SKM-1 treated with dmso at 0.1 percent for 144 hours (cell line): ENCODE data around the gene CFAP221.

ENCODE experiments used
- DNase-seq: peaks from one replicate; lab custom pipeline; 2025; ENCODE audit not compliant: unreplicated experiment; lab: John Stamatoyannopoulos, UW

The CFAP221 gene

DNA sequence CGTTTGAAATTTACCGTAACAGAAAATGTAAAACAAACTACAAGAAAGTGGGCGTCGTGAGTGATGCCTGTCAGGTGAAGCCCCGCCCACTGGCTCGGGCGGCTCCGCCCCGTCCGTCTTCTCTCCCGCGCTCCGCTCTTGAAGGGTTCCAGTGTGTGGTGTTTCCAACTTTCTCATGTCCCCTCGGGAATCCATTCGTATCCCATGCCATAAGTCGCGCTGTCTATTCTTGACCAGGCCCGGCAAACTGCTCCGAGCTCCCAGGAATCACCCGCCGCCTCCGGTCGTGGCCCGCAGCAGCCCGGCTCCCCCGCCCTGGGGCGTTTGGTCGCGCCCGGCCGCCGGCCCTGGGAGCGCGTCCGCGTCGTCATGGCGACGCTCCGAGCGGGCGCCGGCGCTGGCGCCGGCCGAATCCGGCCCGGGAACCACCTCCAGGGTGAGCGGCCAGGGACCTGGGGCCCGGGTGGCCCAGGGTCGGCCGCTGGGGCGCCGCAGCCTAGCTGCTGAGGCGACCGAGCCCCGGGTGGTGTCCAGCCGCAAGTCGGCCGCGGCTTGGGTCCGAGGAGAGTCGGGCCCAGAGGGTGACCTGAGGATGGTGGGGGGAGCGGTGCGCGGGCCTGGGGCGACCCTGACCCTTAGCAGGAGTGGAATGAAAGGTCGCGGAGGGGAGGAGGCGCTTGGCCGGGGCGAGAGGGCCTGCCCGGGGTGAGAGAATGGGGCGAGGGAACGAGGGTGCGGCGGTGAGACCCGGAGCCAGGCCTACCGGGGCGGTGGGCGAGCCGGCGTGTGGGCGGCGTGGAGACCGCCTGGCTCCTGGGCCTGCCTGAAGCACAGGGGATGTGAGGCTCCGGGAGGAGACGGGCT is at the start of gene CFAP221:
Gene CFAP221, plus strand, starts transcription at position 375 of the 864 bp plus-strand sequence. CDS start 1,683 bp downstream, outside the sequence.
- peak; percentile 28 for DNase-seq

DNA sequence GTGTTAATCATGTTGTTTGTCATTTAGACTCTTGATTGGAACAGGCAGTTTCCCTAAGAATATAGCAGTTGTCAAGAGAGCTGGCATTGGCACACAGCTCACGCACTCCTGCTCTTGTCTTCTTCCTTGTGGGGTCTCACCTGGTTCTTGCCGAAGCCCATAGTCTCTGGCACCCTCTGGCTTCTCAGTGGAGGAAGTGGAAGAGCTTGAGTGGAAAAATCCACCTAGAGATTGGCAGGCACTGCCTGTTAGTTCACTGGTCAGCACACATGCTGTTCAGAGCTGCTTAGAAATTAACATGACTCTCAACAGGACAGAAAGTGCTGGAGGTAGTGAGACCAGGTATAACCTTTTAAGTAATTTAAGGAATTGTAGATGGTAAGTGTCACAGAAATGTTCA is 48.3 kb upstream of the CFAP221 start:
- no peak for DNase-seq

DNA sequence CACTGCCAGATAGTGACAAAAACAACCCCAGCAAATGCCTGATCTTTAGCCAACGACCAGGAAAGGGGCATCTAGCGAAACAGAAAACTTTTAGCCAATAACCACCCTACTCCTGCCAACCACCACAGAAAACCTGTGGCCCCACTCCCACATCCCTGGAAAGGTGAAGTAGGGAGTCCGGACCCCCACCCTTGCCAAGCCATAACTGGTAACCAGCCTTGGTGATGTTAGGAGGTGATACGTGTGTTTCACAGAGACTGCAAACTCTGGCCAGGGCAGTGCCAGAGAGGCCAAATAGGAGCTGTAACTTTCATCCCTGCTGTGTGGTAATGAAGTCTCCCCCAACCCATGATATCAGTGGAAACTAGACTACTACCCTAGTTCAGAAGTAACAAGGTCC is 47.6 kb upstream of the CFAP221 start:
- no peak for DNase-seq

DNA sequence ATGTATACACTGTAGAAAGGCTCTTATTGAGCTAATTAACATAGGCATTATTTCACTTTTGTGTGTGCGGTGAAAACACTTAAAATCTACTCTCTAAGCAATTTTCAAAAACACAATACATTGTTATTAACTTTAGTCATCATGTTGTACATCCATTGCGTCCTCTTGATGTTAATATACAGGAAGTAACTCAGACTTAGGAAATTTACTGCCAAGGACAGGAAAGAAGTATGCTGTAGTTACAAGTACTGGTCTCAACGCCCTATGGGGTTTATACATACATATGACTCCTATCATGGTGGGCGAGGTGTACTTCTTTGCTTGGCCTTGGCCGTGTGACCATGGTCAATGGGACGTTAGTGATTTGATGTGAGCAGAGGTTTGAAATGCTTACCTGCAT is 35.5 kb upstream of the CFAP221 start:
- no peak for DNase-seq

DNA sequence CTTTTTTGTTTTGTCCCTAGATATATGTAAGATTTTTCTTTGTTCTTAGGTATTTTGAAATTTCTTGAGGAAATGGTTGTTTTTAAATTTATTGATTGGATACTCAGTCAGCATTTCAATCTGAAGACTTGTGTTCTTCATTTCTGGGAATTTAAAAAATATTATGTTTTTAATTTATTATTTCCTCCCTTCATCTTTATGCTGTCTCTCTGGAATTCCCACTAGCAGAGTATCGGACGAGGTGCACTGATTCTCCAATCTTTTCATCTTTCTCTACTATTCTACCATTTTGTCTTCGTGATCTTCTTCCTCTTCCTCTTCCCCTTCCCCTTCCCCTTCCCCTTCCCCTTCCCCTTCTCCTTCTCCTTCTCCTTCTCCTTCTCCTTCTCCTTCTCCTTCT is 32.3 kb upstream of the CFAP221 start:
- DNase-seq = no peak

DNA sequence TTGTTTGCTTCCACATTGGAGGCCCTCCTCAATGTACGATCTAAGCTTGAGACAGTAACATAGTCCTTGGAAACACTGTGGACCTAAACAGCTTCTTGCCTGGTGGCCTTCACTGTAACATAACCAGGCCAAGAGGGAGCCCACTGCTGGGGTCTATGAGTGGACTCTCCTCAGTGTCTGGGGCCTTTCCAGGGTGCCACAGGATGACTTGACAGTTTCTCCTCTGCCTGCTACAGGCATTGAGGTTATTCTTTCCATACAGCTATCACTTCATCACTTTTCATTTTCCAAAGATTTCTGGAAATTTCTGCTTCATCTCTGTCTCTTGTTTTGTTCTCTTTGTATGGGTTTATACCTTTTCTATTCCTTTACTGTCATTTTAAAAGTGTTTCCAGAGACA is 31.3 kb upstream of the CFAP221 start:
- no peak for DNase-seq

DNA sequence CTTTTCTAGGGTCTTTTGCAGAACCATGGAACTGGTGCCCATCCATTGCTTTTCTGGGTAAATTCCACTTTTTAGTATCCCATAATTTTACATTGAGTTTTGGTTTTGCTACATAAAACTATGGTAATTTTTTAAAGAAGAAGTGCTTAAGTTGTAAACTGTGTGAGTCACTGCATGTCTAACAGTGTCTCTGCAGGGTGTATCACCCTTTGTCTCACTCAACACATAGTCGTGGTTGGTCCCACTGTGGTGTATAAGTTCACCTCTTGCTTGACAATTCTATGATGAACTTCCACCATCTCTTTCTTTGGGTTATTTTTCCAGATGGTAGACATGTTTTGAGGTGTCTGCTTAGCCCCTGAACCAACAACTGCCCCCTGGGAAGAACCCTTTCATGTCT is 30.4 kb upstream of the CFAP221 start:
- DNase-seq = no peak

DNA sequence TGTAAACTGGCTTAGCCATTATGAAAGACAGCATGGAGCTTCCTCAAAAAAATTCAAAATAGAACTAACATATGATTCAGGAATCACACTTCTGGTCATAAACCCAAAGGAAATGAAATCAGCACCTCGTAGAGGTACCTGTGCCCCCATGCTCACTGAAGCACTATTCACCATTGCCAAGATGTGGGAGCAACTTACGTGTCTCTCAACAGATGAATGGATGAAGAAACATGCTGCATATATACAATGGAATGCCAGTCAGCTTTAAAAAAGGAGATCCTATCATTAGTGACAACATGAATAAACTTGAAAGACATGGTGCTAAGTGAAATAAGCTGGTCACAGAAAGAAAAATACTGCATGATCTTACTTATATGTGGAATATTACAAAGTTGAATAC is 28.1 kb upstream of the CFAP221 start:
- no peak for DNase-seq

DNA sequence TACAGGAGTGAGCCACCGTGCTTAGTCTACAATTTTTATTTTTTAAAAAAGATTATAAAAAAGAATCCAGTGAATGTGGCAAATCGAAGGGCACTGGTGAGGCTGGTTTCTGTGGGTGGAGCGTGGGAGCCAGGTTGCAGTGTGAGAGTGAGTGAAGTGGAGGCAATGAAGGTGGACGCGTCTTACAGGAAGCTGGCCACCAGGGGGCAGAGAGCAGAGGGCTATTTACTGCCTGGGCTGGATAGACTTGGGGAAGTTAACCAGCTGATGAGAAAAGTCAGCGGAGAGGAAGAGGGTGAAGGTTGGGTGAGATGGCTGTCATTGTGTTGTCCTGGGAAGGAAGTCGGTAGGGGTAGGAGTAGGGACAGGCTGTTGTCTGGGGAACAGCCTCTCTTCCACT is 26.8 kb upstream of the CFAP221 start:
- DNase-seq = peak; percentile 80

DNA sequence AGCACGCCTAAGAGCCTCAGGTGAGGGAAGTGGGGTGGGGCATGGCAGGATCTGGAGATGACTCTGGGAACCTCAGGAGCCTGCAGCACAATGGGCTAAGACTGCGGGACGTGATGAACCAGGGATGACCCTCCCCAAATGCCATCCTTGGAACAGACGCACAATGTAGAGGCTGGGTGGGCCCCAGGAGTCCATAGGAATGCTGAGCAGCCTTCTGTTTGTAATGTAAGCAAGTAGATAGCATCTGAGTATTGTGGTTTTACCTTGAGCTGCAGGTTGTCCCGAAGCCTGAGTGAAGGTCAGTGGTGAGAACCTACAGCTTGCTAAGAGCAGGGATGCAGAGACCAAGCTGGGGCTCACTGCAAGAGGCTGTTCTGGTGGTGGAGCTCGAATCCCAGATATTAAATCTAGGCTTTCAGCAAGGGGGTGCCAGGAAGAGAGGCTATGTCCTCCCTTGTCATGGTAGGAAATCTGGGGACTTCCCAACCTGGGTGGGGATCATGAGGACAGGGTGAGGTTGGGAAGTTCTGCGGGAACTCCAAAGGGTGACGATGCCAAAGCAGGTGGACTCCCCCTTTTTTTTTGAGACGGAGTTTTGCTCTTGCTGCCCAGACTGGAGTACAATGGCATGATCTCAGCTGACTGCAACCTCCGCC is 25.7 kb upstream of the CFAP221 start:
- no peak for DNase-seq

DNA sequence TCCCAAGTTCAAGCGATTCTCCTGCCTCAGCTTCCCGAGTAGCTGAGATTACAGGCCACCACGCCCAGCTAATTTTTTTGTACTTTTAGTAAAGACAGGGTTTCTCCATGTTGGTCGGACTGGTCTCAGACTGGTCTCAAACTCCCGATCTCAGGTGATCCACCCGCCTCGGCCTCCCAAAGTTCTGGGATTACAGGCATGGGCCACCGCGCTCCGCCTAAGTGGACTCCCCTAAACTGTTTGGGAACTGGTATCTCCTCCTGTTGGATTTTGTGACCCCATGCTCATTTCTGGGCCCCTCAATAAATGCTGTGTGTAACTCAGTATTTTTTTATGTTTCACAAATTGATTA is 25.2 kb upstream of the CFAP221 start:
- DNase-seq = no peak

DNA sequence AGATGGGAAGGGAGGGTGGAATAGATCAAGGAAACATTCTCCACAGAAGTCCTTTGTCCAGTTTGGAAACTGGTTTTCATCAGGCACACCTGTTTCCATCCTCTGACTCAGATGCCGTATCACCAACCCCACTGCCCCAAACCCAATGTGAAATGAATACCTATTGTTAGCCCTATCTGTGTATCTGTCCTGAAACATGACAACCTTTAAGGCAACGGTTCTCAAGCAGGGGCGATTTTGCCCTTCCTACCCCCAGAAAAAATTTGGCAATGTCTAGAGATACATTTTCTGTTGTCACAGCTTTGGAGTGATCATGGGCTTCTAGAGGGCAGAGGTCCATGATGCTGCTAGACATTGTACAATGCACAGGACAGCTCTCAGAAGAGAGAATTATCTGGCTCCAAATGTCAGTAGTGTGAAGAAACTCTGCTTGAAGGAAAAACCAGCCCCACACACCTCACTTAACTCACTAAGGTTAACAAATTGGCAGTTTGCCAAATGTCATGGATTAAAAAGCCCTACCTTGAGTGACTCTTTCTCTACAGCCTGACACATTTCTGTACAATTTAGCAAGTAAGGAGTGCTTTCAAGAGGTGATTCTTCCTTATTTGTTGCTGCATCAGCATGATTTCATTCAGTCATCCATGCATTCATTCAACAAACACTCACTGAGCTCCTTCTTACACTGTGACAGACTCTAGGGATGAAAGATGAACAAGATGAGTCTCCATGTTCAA is 23.4 kb upstream of the CFAP221 start:
- no peak for DNase-seq

DNA sequence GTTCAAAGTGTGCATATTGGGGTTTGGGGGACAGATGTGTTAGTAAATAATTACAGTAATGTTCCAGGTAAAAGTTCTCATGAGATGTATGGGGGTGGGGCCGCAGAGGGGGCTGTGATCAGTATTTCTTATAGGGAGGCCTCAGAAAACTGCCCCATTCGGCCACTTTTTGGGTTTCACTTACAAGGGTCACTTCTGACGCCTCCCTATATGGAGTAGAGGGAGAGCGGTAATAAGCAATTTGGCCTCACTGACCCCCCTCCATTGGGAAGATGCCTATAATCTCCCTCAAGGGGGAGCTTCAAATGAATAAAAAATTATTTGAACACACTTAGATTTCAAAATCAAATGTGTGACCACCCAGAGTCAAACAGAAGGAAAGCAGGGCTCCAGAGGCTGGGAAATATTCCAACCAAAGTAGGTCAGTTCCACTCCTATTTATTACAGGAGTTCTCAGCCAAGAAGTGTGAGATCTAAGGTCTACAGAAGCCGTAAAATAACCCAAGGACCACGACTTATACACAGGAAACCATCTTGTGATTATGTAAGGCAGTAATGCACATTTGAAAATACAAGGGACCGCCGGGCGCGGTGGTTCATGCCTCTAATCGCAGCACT is 22.7 kb upstream of the CFAP221 start:
- no peak for DNase-seq

DNA sequence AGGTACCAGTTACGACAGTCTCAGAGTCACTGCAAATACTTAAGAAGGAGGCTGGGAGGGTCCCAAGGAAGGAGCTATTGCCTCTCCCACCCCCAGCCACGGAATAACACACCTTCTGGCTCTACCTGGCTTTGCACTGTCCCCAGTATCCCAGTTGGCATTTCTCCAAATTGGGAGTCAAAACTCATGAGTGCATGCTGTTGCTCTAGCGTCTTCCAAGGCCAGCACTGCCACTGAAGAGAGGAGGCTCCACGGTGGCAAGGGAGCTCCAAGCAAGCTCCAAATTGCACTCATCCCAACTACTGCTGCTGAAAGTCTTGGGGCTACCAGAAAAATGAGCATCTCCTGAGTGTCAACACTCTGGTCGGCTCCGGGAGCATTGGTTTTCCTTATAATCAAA is 21.6 kb upstream of the CFAP221 start:
- no peak for DNase-seq

DNA sequence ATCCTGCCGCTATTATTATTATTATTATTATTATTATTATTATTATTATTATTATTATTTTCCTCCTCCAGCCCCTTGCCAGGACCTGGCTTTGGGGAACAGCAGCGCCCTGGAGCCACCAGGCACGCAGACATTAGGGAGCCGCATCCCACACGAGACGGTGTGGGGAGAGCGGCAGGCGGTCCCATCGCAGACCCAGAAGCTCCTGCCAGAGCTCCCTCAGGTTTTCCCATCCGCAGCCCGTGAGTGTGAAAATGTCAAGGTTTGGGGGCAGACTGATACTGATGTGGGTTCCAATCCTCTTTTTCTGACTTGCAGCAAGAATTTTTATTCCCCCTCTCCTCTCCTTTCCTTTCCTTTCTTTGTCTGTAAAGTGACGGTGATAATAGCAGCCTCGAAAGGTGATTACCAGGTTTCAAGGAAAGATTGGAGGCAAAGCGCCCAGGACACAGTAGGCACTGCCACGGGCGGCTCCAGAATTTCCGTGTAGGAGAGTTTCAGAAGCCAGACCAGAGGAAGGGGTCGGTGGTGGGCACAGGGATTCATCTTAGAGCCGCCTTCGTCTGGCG is 20.8 kb upstream of the CFAP221 start:
- no peak for DNase-seq

DNA sequence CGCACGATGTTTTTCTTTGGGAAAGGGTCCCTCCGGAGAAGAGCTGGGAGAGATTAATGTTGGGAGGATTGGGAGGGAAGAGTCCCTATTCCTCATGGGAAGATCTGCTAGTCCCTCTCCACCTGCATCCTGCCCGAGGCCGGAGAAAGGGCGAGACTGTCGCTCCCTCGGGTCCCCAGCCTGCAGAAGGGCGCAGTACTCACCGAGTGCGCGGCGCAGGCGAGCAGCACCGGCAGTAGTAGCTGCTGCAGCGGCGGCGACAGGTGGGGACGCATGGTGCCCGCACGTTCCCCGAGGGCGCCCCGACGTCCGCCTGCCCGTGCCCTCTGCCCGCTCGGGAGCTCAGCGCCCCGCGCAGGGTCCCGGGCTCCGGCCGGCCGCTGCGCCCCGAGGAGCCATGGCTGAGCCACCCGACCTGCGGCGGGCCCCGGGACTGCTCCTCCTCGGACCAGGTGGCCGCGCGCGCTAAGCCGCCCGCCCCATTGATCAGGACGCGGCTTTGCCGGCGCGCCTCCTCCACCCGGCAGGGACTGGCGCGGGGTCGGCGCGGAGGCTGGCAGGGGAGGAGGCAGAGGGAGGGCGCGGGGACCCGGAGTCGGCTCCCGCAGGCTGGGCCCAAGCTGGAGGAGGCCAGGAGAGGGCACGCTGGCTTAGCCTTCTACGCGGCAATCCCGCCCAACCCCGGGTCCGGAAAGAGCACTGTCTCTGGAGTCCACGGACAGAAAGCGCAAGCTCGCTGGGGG is 20.1 kb upstream of the CFAP221 start, which contains the start of gene SCTR:
Gene SCTR, minus strand, starts transcription at position 532 of the 743 bp plus-strand sequence. Its CDS starts 257 bp downstream, at position 275.
- DNase-seq = no peak

DNA sequence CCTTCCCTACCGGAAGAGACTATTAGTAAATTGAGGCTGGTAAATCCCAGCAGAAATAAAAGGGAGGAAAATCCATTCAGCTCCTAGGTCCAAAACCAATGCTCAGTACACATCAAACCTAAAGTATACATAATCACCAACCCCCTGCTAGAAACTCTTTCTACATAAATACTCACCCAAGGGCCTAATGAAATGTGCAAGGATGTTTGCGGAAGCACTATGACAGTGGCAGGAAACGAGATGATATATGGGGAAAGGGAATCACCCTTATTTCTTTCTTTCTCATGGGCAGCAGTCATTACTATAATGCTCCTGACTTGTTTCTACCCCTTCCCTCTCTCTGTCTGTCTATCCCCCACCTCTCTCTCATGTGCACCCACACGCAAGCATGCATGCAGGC is 18.6 kb upstream of the CFAP221 start:
- DNase-seq = no peak

DNA sequence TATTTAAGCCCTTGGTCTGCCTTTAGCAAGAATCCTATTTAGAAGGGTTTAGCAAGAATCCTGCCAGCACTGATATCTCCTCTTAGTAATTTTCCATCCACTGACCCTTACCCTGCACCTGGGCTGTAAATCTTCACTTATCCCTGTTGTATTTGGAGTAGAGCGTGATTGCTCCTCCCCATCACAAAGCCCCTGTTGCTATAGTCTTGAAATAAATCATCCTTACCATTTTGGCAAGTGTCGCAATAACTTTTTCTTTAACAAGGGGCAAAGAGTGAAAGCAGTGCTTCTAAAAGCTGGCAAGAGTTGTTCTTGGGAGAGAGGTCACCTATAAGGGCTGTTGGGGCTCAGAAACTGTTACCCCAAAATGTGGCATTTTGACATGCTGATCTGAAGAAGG is 16.2 kb upstream of the CFAP221 start:
- no peak for DNase-seq

DNA sequence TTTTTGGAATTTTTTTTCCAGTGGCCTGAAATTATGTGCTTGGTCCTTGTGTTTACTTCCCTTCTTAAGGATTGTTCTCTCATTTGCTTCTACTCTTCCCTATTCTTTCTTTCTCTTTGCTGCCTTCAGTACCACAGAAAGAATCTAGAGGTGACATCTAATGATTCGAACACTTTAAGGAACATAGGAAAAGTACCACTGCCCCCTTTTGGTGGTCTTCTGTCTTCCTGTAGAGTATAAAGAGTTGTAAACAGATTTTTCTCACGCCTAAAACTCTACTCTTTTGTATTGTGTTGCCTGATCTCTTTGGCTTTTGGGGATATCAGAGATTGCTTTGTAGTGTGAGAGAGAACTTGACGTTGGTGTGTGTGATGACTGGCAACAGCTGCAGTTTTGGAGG is 13.0 kb upstream of the CFAP221 start:
- DNase-seq = no peak

DNA sequence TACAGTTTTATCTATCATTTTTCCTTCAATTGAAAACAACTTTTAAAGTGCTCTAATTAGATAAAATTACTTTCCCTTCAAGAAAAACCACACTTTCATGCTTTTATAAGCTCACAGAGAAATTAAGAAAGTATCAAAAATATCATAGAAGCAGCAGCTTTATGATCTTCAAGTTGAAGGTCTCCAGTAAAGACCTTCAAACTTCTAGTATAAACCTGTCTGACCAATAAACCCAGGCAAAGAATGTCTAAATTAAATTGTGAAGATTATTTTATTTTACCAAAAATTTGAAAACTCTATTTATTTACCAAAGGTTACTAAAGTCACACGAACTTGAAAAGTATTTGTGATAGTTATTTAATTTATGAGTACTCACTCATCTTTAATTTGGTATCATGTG is 10.7 kb upstream of the CFAP221 start:
- no peak for DNase-seq
